ENCODE data around the gene ZNF414. TPM values are rescaled to one million over a fixed set of nuclear protein-coding genes. Genes with fewer than 3 reads are reported as not detected.
"Not testable (repeated sequence)": the region's sequence is repeated elsewhere in the genome, so short reads cannot be mapped to it uniquely, and the experiment has no call there.

ZNF414 gene, protein sequence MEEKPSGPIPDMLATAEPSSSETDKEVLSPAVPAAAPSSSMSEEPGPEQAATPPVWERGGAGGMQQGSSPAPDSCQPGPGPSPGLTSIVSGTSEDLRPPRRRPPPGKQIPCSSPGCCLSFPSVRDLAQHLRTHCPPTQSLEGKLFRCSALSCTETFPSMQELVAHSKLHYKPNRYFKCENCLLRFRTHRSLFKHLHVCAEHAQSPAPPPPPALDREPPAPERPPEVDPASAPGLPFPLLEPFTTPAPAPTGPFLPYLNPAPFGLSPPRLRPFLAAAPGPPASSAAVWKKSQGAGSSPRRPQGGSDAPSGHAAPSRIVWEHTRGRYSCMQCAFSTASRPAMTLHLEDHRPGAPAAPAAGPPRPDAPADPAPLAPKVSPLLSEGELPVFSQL
- 23.9 and 29.9 TPM in 2 replicates for total RNA-seq
- long read RNA-seq, result 0 reads

DNA sequence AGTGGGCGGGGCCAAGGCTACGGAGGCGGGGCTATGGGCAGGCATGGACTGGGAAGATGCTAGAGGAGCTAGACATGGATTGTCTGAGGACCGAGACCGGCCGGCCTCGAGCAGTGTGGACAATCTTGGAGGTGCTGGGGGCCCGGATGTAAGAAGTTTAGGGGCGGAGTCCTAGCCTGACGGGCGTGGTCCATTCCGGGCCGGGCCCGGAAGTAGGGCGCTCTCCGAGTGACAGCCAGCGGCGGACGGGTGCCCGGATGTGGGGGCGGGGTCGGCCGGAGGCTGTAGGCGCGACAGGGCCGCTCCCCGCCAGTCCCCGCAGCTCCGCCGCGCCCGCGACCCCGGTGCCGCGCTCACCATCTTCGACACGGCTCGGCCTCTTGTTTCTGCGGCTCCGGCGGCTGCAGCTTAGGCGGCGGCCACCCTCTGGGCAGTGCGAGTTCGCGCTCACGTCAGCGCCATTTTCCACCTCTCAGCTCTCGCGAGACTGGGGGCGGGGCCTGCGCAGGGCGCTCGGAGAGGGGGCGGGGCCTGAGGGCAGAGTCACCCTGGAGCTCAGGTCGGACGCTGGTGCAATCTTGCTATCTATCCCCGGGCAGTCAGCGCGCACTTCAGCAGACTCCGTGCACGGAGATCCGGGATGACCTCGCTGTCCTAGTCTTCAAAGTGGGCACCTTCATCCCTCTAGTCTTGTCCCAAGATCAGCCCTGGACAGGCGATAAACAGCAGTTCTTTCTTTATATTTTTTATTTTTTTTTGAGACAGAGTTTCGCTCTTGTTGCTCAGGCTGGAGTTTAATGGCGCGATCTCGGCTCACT, at the start of gene ZNF414:
TSS of gene ZNF414 (minus strand) at position 481 of the 818 bp plus-strand sequence. CDS start at position 360, 121 bp downstream.
- peaks cover 5% of the 10 kb centered on the region for H3K27me3 Mint-ChIP-seq (ENCODE audit: unreplicated experiment)

DNA sequence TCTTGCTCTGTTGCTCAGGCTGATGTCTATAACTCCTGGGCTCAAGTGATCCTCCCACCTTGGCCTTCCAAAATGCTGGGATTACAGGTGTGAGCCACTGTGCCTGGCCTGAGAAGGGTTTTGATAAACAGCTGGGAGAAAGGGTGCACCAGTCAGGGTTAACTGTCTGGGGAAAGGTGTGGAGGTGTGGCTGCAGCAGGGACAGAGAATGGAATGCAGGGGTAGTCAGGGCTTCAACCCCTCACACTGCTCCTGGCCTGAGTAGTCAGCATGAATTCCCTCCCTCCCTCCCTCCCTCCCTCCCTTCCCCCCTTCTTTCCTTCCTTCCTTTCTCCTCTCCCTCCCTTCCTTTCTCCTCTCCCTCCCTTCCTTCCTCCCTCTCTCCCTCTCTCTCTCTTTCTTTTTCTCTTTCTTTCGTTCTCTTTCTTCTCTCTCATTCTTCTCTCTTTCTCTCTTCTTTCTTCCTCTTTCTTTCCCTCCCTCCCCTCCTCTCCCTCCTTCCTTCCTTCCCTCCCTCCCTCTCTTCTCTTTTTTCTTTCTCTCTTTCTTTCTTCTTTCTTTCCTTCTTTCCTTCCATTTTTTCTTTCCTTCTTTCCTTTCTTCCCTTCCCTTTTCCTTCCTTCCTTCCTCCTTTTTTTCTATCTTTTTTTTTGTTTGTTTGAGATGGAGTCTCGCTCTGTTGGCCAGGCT, 47.3 kb upstream of the ZNF414 start:
- Mint-ChIP-seq H3K27me3 (ENCODE audit: unreplicated experiment) (no peaks in the 10 kb centered on the region), H3K4me1 (ENCODE audit: unreplicated experiment) (no peaks in the 10 kb centered on the region), H3K27ac (ENCODE audit: unreplicated experiment) (no peak overlapping the region), H3K9me3 (ENCODE audit: unreplicated experiment) (no peaks in the 10 kb centered on the region), H3K36me3 (ENCODE audit: unreplicated experiment) (no peaks in the 10 kb centered on the region), H3K4me3 (ENCODE audit: unreplicated experiment) (no peak overlapping the region)
- TF ChIP-seq, protein P1, sequence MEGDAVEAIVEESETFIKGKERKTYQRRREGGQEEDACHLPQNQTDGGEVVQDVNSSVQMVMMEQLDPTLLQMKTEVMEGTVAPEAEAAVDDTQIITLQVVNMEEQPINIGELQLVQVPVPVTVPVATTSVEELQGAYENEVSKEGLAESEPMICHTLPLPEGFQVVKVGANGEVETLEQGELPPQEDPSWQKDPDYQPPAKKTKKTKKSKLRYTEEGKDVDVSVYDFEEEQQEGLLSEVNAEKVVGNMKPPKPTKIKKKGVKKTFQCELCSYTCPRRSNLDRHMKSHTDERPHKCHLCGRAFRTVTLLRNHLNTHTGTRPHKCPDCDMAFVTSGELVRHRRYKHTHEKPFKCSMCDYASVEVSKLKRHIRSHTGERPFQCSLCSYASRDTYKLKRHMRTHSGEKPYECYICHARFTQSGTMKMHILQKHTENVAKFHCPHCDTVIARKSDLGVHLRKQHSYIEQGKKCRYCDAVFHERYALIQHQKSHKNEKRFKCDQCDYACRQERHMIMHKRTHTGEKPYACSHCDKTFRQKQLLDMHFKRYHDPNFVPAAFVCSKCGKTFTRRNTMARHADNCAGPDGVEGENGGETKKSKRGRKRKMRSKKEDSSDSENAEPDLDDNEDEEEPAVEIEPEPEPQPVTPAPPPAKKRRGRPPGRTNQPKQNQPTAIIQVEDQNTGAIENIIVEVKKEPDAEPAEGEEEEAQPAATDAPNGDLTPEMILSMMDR (IDR thresholded peaks at IDR 0.05), result no peak
- DNase-seq (ENCODE audit: extremely low spot score, unreplicated experiment), result no peak

More for the DNA sequence above, at the start of gene ZNF414:
- peak; percentile 98 for DNase-seq (ENCODE audit: extremely low spot score, unreplicated experiment)
- Mint-ChIP-seq H3K27ac (ENCODE audit: unreplicated experiment) (peak within 1 kb of the TSS; percentile 99), H3K36me3 (ENCODE audit: unreplicated experiment) (no peaks in the 10 kb centered on the region), H3K4me1 (ENCODE audit: unreplicated experiment) (peaks cover 19% of the 10 kb centered on the region), H3K9me3 (ENCODE audit: unreplicated experiment) (no peaks in the 10 kb centered on the region), H3K4me3 (ENCODE audit: unreplicated experiment) (peak within 1 kb of the TSS; percentile 92)
- TF ChIP-seq, protein P1 (IDR thresholded peaks at IDR 0.05), result no peak

GRCh38 chr19:8558325-8558724, 44.4 kb upstream of the ZNF414 start:
- no peaks in the 10 kb centered on the region for H3K4me1 Mint-ChIP-seq (ENCODE audit: unreplicated experiment)

GRCh38 chr19:8557642-8558238, 43.8 kb upstream of the ZNF414 start:
- H3K4me1 Mint-ChIP-seq (ENCODE audit: unreplicated experiment), result no peaks in the 10 kb centered on the region
- H3K27ac Mint-ChIP-seq (ENCODE audit: unreplicated experiment), result no peak overlapping the region
- H3K9me3 Mint-ChIP-seq (ENCODE audit: unreplicated experiment), result no peaks in the 10 kb centered on the region
- no peak overlapping the region for H3K4me3 Mint-ChIP-seq (ENCODE audit: unreplicated experiment)
- TF ChIP-seq, protein P1 (IDR thresholded peaks at IDR 0.05), result no peak
- H3K27me3 Mint-ChIP-seq (ENCODE audit: unreplicated experiment), result no peaks in the 10 kb centered on the region
- DNase-seq (ENCODE audit: extremely low spot score, unreplicated experiment), result no peak
- H3K36me3 Mint-ChIP-seq (ENCODE audit: unreplicated experiment), result no peaks in the 10 kb centered on the region

More at GRCh38 chr19:8558325-8558724, 44.4 kb upstream of the ZNF414 start:
- TF ChIP-seq, protein P1 (IDR thresholded peaks at IDR 0.05), result no peak
- H3K4me3 Mint-ChIP-seq (ENCODE audit: unreplicated experiment), result no peak overlapping the region
- no peaks in the 10 kb centered on the region for H3K9me3 Mint-ChIP-seq (ENCODE audit: unreplicated experiment)
- H3K27me3 Mint-ChIP-seq (ENCODE audit: unreplicated experiment), result no peaks in the 10 kb centered on the region
- no peak overlapping the region for H3K27ac Mint-ChIP-seq (ENCODE audit: unreplicated experiment)
- H3K36me3 Mint-ChIP-seq (ENCODE audit: unreplicated experiment), result no peaks in the 10 kb centered on the region
- DNase-seq (ENCODE audit: extremely low spot score, unreplicated experiment), result no peak

DNA sequence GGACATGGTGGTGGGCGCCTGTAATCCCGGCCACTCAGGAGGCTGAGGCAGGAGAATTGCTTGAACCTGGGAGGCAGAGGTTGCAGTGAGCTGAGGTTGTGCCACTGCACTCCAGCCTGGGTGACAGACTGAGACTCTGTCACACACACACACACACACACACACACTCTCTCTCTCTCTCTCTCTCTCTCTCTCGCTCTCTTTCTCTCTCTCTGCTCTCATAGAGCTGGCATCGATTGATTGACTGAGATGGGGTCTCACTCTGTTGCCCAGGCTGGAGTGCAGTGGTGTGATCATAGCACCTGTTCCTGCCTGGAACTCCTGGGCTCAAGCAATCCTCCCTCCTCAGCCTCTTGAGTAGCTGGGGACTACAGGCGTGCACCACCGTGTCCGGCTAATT, 39.8 kb upstream of the ZNF414 start:
- H3K9me3 Mint-ChIP-seq (ENCODE audit: unreplicated experiment); H3K4me1 Mint-ChIP-seq (ENCODE audit: unreplicated experiment); H3K4me3 Mint-ChIP-seq (ENCODE audit: unreplicated experiment); H3K36me3 Mint-ChIP-seq (ENCODE audit: unreplicated experiment); H3K27me3 Mint-ChIP-seq (ENCODE audit: unreplicated experiment); H3K27ac Mint-ChIP-seq (ENCODE audit: unreplicated experiment); DNase-seq (ENCODE audit: extremely low spot score, unreplicated experiment): not testable (repeated sequence)

Data from osteocyte (in vitro differentiated cells).